T-helper 17 cell (primary cell): ENCODE results near the gene CLIC5. TPM values are rescaled to one million over a fixed set of nuclear protein-coding genes. Genes with fewer than 3 reads are reported as not detected.
A peak's percentile ranks its signal among the peaks of the same experiment; 100 is the strongest.

Source experiments
- ATAC-seq: fragments of 150-1000 bp; cut with Tn5 transposase; 2 replicates; pipeline ENCODE4 v1.10.0; 2021; ENCODE audit warnings: mild to moderate bottlenecking, moderate library complexity
- DNase-seq, 3 donors: peaks; one replicate each; pipeline versions ENCODE4 v3.0.0 to v3.0.0-alpha.2; 2020 to 2021
- H3K9me3 ChIP-seq: one replicate; pipeline ENCODE4 v1.7.0; 2013; ENCODE audit warnings: low read length, mild to moderate bottlenecking; ENCODE audit not compliant: control insufficient read depth, poor library complexity, severe bottlenecking
- H3K27ac Mint-ChIP-seq: one replicate; pipeline ENCODE4 v1.8.0; 2022; ENCODE audit warnings: mild to moderate bottlenecking, moderate library complexity, mixed read lengths
- H3K27me3 Mint-ChIP-seq: one replicate; pipeline ENCODE4 v1.8.0; 2022; ENCODE audit warnings: mixed read lengths
- H3K36me3 Mint-ChIP-seq: one replicate; pipeline ENCODE4 v1.8.0; 2022; ENCODE audit warnings: low read depth, mixed read lengths
- H3K4me1 Mint-ChIP-seq: one replicate; pipeline ENCODE4 v1.8.0; 2022; ENCODE audit warnings: mild to moderate bottlenecking, mixed read lengths
- H3K4me3 Mint-ChIP-seq: one replicate; pipeline ENCODE4 v1.8.0; 2022; ENCODE audit warnings: mild to moderate bottlenecking, moderate library complexity, mixed read lengths
- total RNA-seq, 4 donors: library from RNA in 2 of 4; stranded (reverse) in 2 of 4; gene quantifications; one replicate each; pipeline ENCODE4 v1.2.3 and lab custom pipeline; 2022 to 2026

The CLIC5 gene
- total RNA-seq (10 to 100 TPM in 1 of 2 donors, 1 to 10 TPM in 1; 7.2 to 10.1 TPM), total RNA-seq (lab: John Stamatoyannopoulos, UW) (15.7 to 19.2 reads per million in 2 donors)

- H3K4me1 Mint-ChIP-seq = peaks cover 52% of the 10 kb centered on the region
These were observed at the start of gene CLIC5 for GRCh38 chr6:46015119-46015968. CLIC5 (minus strand) TSS chr6:46015860; CDS start chr6:46015542, 318 bp downstream.

GRCh38 chr6:46062991-46063390 is 47.3 kb upstream of the CLIC5 start:
- ATAC-seq (no peak), DNase-seq (no peak)
- H3K9me3 ChIP-seq = no peaks in the 10 kb centered on the region
- Mint-ChIP-seq H3K27ac (no peak overlapping the region), H3K27me3 (peaks cover 20% of the 10 kb centered on the region), H3K4me3 (no peak overlapping the region), H3K4me1 (no peaks in the 10 kb centered on the region), H3K36me3 (no peaks in the 10 kb centered on the region)

More at GRCh38 chr6:46015119-46015968, at the start of gene CLIC5:
- Mint-ChIP-seq H3K27ac (peak within 1 kb of the TSS; percentile 98), H3K27me3 (peaks cover 8% of the 10 kb centered on the region), H3K36me3 (no peaks in the 10 kb centered on the region), H3K4me3 (peak within 1 kb of the TSS; percentile 94)
- peak in 2 of 3 donors; percentile 17 to 28 for DNase-seq
- peak; percentile 29 for ATAC-seq
- no peaks in the 10 kb centered on the region for H3K9me3 ChIP-seq

GRCh38 chr6:46062312-46062711 is 46.7 kb upstream of the CLIC5 start:
- ATAC-seq (no peak), DNase-seq (no peak)
- H3K4me1 Mint-ChIP-seq = no peaks in the 10 kb centered on the region
- H3K9me3 ChIP-seq = no peaks in the 10 kb centered on the region
- no peak overlapping the region for H3K4me3 Mint-ChIP-seq
- H3K27me3 Mint-ChIP-seq = peaks cover 27% of the 10 kb centered on the region
- no peaks in the 10 kb centered on the region for H3K36me3 Mint-ChIP-seq
- H3K27ac Mint-ChIP-seq = no peak overlapping the region

- Mint-ChIP-seq H3K36me3 (no peaks in the 10 kb centered on the region), H3K27ac (no peak overlapping the region), H3K4me1 (no peaks in the 10 kb centered on the region), H3K27me3 (peaks cover 27% of the 10 kb centered on the region), H3K4me3 (no peak overlapping the region)
- DNase-seq (no peak), ATAC-seq (no peak)
- H3K9me3 ChIP-seq = no peaks in the 10 kb centered on the region
These were observed 45.8 kb upstream of the CLIC5 start for GRCh38 chr6:46061497-46061896.

GRCh38 chr6:46059608-46060007 is 43.9 kb upstream of the CLIC5 start:
- no peaks in the 10 kb centered on the region for H3K36me3 Mint-ChIP-seq
- no peak overlapping the region for H3K4me3 Mint-ChIP-seq
- H3K9me3 ChIP-seq = no peaks in the 10 kb centered on the region
- no peaks in the 10 kb centered on the region for H3K4me1 Mint-ChIP-seq
- ATAC-seq = no peak
- no peak overlapping the region for H3K27ac Mint-ChIP-seq
- no peak for DNase-seq
- peaks cover 28% of the 10 kb centered on the region for H3K27me3 Mint-ChIP-seq

- no peak for ATAC-seq
These were observed 43.3 kb upstream of the CLIC5 start for GRCh38 chr6:46058951-46059350.

GRCh38 chr6:46057792-46058191 is 42.1 kb upstream of the CLIC5 start:
- Mint-ChIP-seq H3K4me3 (no peak overlapping the region), H3K27me3 (peaks cover 21% of the 10 kb centered on the region), H3K36me3 (peaks cover 2% of the 10 kb centered on the region), H3K4me1 (peaks cover 7% of the 10 kb centered on the region), H3K27ac (no peak overlapping the region)
- no peak for ATAC-seq
- no peaks in the 10 kb centered on the region for H3K9me3 ChIP-seq
- no peak for DNase-seq

More at GRCh38 chr6:46058951-46059350, 43.3 kb upstream of the CLIC5 start:
- Mint-ChIP-seq H3K36me3 (no peaks in the 10 kb centered on the region), H3K27ac (no peak overlapping the region), H3K27me3 (peaks cover 28% of the 10 kb centered on the region), H3K4me1 (no peaks in the 10 kb centered on the region), H3K4me3 (no peak overlapping the region)
- no peak for DNase-seq
- H3K9me3 ChIP-seq = no peaks in the 10 kb centered on the region

GRCh38 chr6:46056906-46057529 is 41.4 kb upstream of the CLIC5 start:
- peaks cover 8% of the 10 kb centered on the region for H3K4me1 Mint-ChIP-seq
- H3K27me3 Mint-ChIP-seq = peaks cover 21% of the 10 kb centered on the region
- H3K4me3 Mint-ChIP-seq = no peak overlapping the region
- DNase-seq (no peak), ATAC-seq (no peak)
- H3K36me3 Mint-ChIP-seq = peaks cover 2% of the 10 kb centered on the region
- no peaks in the 10 kb centered on the region for H3K9me3 ChIP-seq
- H3K27ac Mint-ChIP-seq = no peak overlapping the region

GRCh38 chr6:46054516-46054915 is 38.9 kb upstream of the CLIC5 start:
- Mint-ChIP-seq H3K4me3 (no peak overlapping the region), H3K27me3 (peaks cover 29% of the 10 kb centered on the region), H3K4me1 (peaks cover 8% of the 10 kb centered on the region), H3K36me3 (peaks cover 2% of the 10 kb centered on the region), H3K27ac (no peak overlapping the region)
- DNase-seq = no peak
- ATAC-seq = no peak
- H3K9me3 ChIP-seq = no peaks in the 10 kb centered on the region

GRCh38 chr6:46053039-46053933 is 37.6 kb upstream of the CLIC5 start:
- H3K4me3 Mint-ChIP-seq = no peak overlapping the region
- peak overlapping the region; percentile 12 for H3K27ac Mint-ChIP-seq
- H3K36me3 Mint-ChIP-seq = peaks cover 2% of the 10 kb centered on the region
- no peaks in the 10 kb centered on the region for H3K9me3 ChIP-seq
- peaks cover 8% of the 10 kb centered on the region for H3K4me1 Mint-ChIP-seq
- H3K27me3 Mint-ChIP-seq = peaks cover 35% of the 10 kb centered on the region
- ATAC-seq (no peak), DNase-seq (no peak)

- H3K4me3 Mint-ChIP-seq = no peak overlapping the region
- H3K27ac Mint-ChIP-seq = no peak overlapping the region
- no peak for ATAC-seq
- no peak for DNase-seq
- H3K9me3 ChIP-seq = no peaks in the 10 kb centered on the region
- peaks cover 2% of the 10 kb centered on the region for H3K36me3 Mint-ChIP-seq
- H3K27me3 Mint-ChIP-seq = peaks cover 28% of the 10 kb centered on the region
- peaks cover 8% of the 10 kb centered on the region for H3K4me1 Mint-ChIP-seq
These were observed 36.8 kb upstream of the CLIC5 start for GRCh38 chr6:46052479-46052878.

- ATAC-seq = no peak
- H3K9me3 ChIP-seq = no peaks in the 10 kb centered on the region
- Mint-ChIP-seq H3K27ac (no peak overlapping the region), H3K36me3 (peaks cover 2% of the 10 kb centered on the region), H3K27me3 (peaks cover 27% of the 10 kb centered on the region), H3K4me3 (no peak overlapping the region), H3K4me1 (peaks cover 8% of the 10 kb centered on the region)
- DNase-seq = no peak
These were observed 36.3 kb upstream of the CLIC5 start for GRCh38 chr6:46051962-46052361.
